ENCODE data around the gene RBFOX1.

Gene RBFOX1

GRCh38 chr16:7332611-7333010 lies at the start of gene RBFOX1:
Gene RBFOX1 (plus strand): TSS chr16:7332845.
- DNase-seq (ENCODE audit: low read depth, low spot score), result no peak

GRCh38 chr16:7284780-7285179 lies 47.9 kb upstream of the RBFOX1 start:
- DNase-seq (ENCODE audit: low read depth, low spot score), result no peak

GRCh38 chr16:7285520-7285919 lies 47.1 kb upstream of the RBFOX1 start:
- no peak for DNase-seq (ENCODE audit: low read depth, low spot score)

GRCh38 chr16:7289299-7289698 lies 43.3 kb upstream of the RBFOX1 start:
- DNase-seq (ENCODE audit: low read depth, low spot score), result no peak

GRCh38 chr16:7290682-7291081 lies 42.0 kb upstream of the RBFOX1 start:
- no peak for DNase-seq (ENCODE audit: low read depth, low spot score)

GRCh38 chr16:7294020-7294419 lies 38.6 kb upstream of the RBFOX1 start:
- DNase-seq (ENCODE audit: low read depth, low spot score), result no peak

- DNase-seq (ENCODE audit: low read depth, low spot score), result no peak
Measured at GRCh38 chr16:7303052-7303610, 29.5 kb upstream of the RBFOX1 start.

GRCh38 chr16:7303660-7304200 lies 28.9 kb upstream of the RBFOX1 start:
- no peak for DNase-seq (ENCODE audit: low read depth, low spot score)

GRCh38 chr16:7304279-7304678 lies 28.4 kb upstream of the RBFOX1 start:
- no peak for DNase-seq (ENCODE audit: low read depth, low spot score)

- DNase-seq (ENCODE audit: low read depth, low spot score), result no peak
Measured at GRCh38 chr16:7304958-7305357, 27.7 kb upstream of the RBFOX1 start.

GRCh38 chr16:7313170-7313569 lies 19.5 kb upstream of the RBFOX1 start:
- no peak for DNase-seq (ENCODE audit: low read depth, low spot score)

GRCh38 chr16:7314163-7314562 lies 18.5 kb upstream of the RBFOX1 start:
- no peak for DNase-seq (ENCODE audit: low read depth, low spot score)

- no peak for DNase-seq (ENCODE audit: low read depth, low spot score)
Measured at GRCh38 chr16:7315813-7316212, 16.8 kb upstream of the RBFOX1 start.

GRCh38 chr16:7316281-7316888 lies 16.3 kb upstream of the RBFOX1 start:
- no peak for DNase-seq (ENCODE audit: low read depth, low spot score)

- no peak for DNase-seq (ENCODE audit: low read depth, low spot score)
Measured at GRCh38 chr16:7317982-7318381, 14.7 kb upstream of the RBFOX1 start.

- DNase-seq (ENCODE audit: low read depth, low spot score), result no peak
Measured at GRCh38 chr16:7318686-7319085, 14.0 kb upstream of the RBFOX1 start.

- no peak for DNase-seq (ENCODE audit: low read depth, low spot score)
Measured at GRCh38 chr16:7319514-7319913, 13.1 kb upstream of the RBFOX1 start.

GRCh38 chr16:7321661-7322060 lies 11.0 kb upstream of the RBFOX1 start:
- no peak for DNase-seq (ENCODE audit: low read depth, low spot score)

GRCh38 chr16:7324321-7324720 lies 8.3 kb upstream of the RBFOX1 start:
- no peak for DNase-seq (ENCODE audit: low read depth, low spot score)

- DNase-seq (ENCODE audit: low read depth, low spot score), result no peak
Measured at GRCh38 chr16:7325834-7326233, 6.8 kb upstream of the RBFOX1 start.

GRCh38 chr16:7330709-7331108 lies 1.9 kb upstream of the RBFOX1 start:
- DNase-seq (ENCODE audit: low read depth, low spot score), result no peak

GRCh38 chr16:7331997-7332396 lies 648 bp upstream of the RBFOX1 start:
- no peak for DNase-seq (ENCODE audit: low read depth, low spot score)

- no peak for DNase-seq (ENCODE audit: low read depth, low spot score)
Measured at GRCh38 chr16:7333180-7333725, 608 bp downstream of the RBFOX1 start.
